Stomach smooth muscle (tissue), 2 donors: Measurements from ENCODE around the gene MAML3.
A peak's percentile ranks its signal among the peaks of the same experiment; 100 is the strongest.

Source experiments
- H3K27ac ChIP-seq: one replicate; pipeline ENCODE4 v1.7.0; 2013; ENCODE audit warnings: mild to moderate bottlenecking, low read length, inconsistent platforms
- H3K27me3 ChIP-seq, 2 donors: one replicate each; pipeline ENCODE4 v1.7.0; 2013; ENCODE audit warnings: low read length in 2 of 2; ENCODE audit not compliant: insufficient read depth in 2 of 2, control insufficient read depth in 1 of 2
- H3K36me3 ChIP-seq, 2 donors: one replicate each; pipeline ENCODE4 v1.7.0; 2013; ENCODE audit warnings: low read length in 2 of 2; ENCODE audit not compliant: control insufficient read depth in 2 of 2, insufficient read depth in 2 of 2
- H3K4me1 ChIP-seq: one replicate; pipeline ENCODE4 v1.7.0; 2013; ENCODE audit warnings: low read length; ENCODE audit not compliant: control insufficient read depth, insufficient read depth
- H3K4me3 ChIP-seq, 2 donors: one replicate each; pipeline ENCODE4 v1.7.0; 2013; ENCODE audit warnings: low read length in 2 of 2
- H3K9ac ChIP-seq, 2 donors: one replicate each; pipeline ENCODE4 v1.7.0; 2013; ENCODE audit warnings: low read length in 2 of 2, mild to moderate bottlenecking in 1 of 2
- H3K9me3 ChIP-seq, 2 donors: one replicate each; pipeline ENCODE4 v1.7.0; 2013; ENCODE audit warnings: low read length in 2 of 2; ENCODE audit not compliant: control insufficient read depth in 2 of 2
- donor health status: healthy.
- donor health status: Pancreatic carcinoma.

The MAML3 gene

DNA sequence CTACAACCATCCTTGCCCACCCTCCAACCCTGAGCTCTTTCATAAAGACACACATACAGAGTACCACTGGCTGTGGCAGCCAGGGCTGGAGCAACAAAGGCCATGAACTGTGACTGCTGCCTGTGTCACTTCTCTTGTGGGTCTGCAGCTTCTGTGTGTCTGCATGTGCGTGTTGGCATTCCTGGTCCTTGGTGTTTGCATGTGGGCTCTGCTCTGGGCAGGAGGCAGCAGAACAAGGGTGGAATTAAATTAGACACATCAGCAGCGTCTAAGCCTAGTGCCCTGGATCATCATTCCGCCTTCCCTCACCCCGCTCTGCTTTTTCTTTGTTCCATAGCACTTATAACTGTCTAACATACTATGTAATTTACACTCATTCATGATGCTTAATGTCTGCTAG lies 330.6 kb downstream of the MAML3 start:
- no peak overlapping the region for H3K27ac ChIP-seq
- no peak overlapping the region for H3K9ac ChIP-seq
- no peaks in the 10 kb centered on the region for H3K9me3 ChIP-seq
- no peaks in the 10 kb centered on the region for H3K4me1 ChIP-seq
- no peaks in the 10 kb centered on the region for H3K36me3 ChIP-seq
- H3K4me3 ChIP-seq: no peak overlapping the region
- H3K27me3 ChIP-seq: no peaks in the 10 kb centered on the region

DNA sequence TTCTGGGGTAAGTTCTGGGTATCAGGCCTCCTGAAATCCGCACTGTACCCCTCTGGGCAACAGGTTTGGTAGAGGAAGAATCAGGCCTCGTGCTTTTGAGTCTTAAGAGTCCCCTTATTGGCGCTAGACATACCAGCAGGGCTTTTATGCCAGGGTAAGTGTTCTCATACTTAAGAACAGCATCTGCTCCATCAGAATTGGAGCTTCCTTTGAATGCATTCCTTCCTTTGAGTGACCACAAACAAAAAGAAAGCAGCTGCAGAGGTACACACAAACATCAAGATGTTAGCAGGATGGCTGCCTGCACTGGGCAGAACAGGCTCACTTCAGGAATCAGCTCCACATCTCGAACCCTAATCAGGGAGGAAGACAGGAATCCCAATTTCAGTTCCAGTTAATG lies 331.6 kb downstream of the MAML3 start:
- no peaks in the 10 kb centered on the region for H3K9me3 ChIP-seq
- no peak overlapping the region for H3K9ac ChIP-seq
- no peaks in the 10 kb centered on the region for H3K36me3 ChIP-seq
- no peaks in the 10 kb centered on the region for H3K27me3 ChIP-seq
- no peaks in the 10 kb centered on the region for H3K4me1 ChIP-seq
- H3K27ac ChIP-seq: no peak overlapping the region
- H3K4me3 ChIP-seq: no peak overlapping the region

DNA sequence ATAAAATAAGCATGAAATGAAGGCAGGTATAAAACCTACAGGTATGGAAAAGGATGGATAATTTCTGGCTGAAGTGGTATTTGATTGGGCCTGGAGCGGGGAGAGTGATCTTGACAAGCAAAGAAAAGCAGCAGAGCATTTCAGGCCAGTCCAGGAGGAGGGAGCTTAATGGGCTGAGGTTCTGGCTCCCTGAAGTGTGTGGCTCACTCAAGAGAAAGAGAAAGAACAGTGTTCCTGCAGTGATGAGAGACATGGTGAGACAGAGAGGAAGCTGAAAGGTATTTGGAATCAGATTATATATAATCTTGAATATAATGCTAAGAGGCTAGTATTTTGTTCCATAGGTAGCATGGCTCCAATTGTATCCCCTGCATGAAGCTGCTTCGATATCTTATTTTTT lies 334.9 kb downstream of the MAML3 start:
- H3K36me3 ChIP-seq: no peaks in the 10 kb centered on the region
- no peaks in the 10 kb centered on the region for H3K9me3 ChIP-seq
- H3K27me3 ChIP-seq: no peaks in the 10 kb centered on the region
- H3K27ac ChIP-seq: no peak overlapping the region
- peaks cover 17% of the 10 kb centered on the region for H3K4me1 ChIP-seq
- no peak overlapping the region for H3K4me3 ChIP-seq
- no peak overlapping the region for H3K9ac ChIP-seq

DNA sequence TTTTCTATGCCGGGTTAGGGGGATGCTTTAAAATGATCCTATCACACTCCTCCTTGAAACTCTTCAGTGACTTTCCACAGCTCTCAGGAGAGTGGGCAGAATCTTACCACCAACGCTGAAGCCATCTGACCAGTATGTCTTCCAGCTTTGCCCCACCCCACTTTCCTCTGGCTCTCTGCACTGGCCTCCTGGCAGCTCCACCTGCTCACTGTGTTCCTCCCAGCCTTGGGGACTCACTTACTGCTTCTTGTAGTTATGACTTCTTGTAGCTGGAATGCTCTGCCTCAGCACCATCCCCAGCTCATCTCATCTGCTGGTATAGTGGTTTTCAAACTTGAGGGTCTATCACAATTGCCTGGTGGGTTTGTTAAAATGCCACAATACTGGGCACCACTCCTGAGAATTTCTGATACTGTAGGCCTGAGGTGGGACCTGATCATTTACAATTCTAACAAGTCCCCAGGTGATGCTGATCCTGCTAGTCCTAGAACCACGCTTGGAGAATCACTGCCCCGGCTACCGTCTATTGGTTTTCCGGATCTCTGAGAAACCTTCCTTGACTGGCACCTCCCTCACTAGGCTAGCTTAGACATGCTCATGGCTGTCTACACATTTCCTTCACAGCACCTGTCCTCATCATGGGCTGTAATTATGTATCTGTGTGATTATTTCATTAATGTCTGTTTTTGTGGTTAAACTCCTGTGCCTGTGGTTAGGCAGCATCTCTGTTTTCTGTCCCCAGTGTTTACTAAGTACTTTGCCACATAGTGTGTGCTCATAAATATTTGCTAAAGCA lies 336.1 kb downstream of the MAML3 start:
- Histone ChIP-seq H3K36me3 (no peaks in the 10 kb centered on the region), H3K9me3 (no peaks in the 10 kb centered on the region), H3K9ac (no peak overlapping the region), H3K4me1 (peaks cover 17% of the 10 kb centered on the region), H3K4me3 (no peak overlapping the region), H3K27ac (peak overlapping the region; percentile 7), H3K27me3 (no peaks in the 10 kb centered on the region)

DNA sequence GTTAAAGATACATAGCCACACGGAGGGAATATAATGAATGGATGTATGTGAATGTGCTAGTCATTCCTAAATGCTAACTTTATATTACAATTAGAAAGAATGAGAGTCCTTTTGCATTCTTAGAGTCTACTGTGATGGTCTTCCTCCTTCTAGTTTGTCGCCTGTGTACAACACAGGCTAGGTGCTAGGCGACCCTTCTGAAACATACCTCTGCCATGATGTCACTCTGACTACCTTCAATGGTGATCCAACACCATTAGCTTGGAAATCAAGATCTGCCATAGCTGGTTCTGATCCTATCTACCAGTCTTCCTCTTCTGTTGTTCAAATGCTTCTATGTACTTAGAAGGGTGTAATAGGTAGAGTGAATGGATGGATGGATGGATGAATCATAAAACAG lies 337.1 kb downstream of the MAML3 start:
- peak overlapping the region in 1 of 2 donors; percentile 79 for H3K4me3 ChIP-seq
- no peaks in the 10 kb centered on the region for H3K36me3 ChIP-seq
- H3K9ac ChIP-seq: no peak overlapping the region
- peaks cover 17% of the 10 kb centered on the region for H3K4me1 ChIP-seq
- H3K9me3 ChIP-seq: no peaks in the 10 kb centered on the region
- no peaks in the 10 kb centered on the region for H3K27me3 ChIP-seq
- peak overlapping the region; percentile 73 for H3K27ac ChIP-seq

DNA sequence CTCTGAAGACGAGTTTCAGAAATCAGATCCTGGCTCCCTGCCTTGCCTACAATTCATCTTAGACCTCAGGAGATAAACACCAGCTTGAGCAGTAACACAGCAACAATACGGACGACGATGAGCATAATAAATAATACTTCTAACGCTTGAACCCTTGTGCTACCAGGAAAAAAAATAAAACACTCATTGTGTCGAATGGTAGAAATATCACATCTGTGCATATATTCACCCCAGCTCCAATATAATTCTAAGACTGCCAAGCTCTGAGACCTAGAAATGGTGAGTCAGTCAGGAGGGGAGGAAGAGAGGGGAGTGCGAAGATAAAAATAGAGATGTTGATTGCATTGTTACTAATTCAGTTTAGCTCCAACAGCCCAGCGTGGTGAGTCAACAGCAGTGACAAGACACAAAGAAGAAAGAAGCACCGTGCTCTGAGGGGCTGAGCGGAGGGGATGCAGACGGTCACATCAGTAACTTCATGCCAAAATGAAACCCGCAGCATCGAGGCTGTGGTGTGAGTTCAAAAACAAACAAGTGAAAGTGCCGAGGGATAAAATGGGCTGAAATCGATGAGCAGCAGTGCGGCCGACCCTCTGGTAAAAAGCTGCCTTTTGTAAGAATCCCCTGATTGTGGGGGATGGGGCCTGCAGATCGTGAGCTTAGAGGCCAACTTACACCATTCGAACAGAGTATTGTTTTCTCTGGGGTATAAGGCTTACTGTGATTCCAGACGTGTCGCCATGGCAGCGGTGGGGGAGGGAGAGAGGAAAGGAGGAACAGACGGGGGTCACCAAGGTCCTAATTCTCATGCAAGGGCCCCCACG lies 338.0 kb downstream of the MAML3 start:
- Histone ChIP-seq H3K9me3 (peaks cover 0 to 2% of the 10 kb centered on the region in 2 donors), H3K27me3 (no peaks in the 10 kb centered on the region), H3K36me3 (no peaks in the 10 kb centered on the region), H3K4me3 (peak overlapping the region; percentile 70 to 79), H3K4me1 (peaks cover 17% of the 10 kb centered on the region), H3K9ac (peak overlapping the region; percentile 62 to 69), H3K27ac (peak overlapping the region; percentile 73)

DNA sequence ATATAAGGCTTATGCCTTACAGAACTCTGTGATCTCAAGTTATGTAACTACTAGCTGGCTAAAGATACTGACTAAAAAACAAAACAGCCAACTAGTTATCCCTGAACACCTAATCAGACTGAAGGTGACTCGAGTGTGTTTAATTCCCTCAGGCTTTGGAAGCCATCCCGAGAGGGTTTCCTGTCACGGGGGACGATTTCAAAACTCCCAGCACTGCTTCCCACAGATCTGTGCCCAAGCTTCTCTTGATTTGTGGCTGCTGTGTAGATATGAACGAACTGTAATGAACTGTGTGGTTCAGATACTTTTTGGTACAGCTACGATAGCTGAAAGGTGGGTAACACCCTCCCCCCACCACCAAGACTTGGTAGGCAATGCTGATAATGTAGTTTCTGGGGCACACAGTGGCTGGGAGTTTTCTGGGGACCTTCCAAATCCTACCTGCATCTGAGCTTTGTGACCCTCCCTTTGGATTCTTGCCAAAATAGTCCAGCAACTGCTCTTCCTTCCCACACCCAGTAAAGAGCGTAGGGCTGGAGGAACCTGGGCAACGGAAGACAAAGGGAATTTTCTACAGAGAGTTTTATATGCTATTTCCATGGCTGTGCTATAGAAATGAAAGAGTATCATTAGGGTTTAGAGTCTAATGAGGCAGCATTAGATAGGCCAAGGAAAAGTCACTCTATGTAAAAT lies 339.5 kb downstream of the MAML3 start:
- H3K27me3 ChIP-seq: no peaks in the 10 kb centered on the region
- H3K9ac ChIP-seq: no peak overlapping the region
- H3K4me3 ChIP-seq: peak overlapping the region in 1 of 2 donors; percentile 22
- peaks cover 19% of the 10 kb centered on the region for H3K4me1 ChIP-seq
- H3K36me3 ChIP-seq: no peaks in the 10 kb centered on the region
- H3K27ac ChIP-seq: peak overlapping the region; percentile 62
- peaks cover 3 to 7% of the 10 kb centered on the region in 2 donors for H3K9me3 ChIP-seq

DNA sequence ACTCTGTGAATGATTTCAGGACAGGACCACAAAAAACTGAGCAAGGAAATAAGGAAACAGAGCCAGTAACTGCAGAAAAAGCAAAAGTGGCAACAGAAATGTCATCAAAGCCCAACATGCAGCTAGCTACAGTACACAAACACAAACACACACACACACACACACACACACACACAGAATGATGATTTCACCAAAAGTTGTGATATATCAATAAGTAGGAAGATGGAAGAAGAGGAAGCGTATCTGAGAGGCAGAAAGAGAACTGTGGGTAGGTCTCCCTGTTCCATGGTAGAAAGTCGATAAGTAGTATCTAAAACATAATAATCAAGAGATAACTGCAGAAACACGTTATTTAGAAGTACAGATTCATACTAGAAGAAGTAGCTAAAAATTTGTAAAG lies 340.1 kb downstream of the MAML3 start:
- Histone ChIP-seq H3K4me3 (no peak overlapping the region), H3K36me3 (no peaks in the 10 kb centered on the region), H3K4me1 (peaks cover 24% of the 10 kb centered on the region), H3K27me3 (no peaks in the 10 kb centered on the region), H3K9ac (no peak overlapping the region), H3K9me3 (peaks cover 3 to 7% of the 10 kb centered on the region in 2 donors), H3K27ac (no peak overlapping the region)

DNA sequence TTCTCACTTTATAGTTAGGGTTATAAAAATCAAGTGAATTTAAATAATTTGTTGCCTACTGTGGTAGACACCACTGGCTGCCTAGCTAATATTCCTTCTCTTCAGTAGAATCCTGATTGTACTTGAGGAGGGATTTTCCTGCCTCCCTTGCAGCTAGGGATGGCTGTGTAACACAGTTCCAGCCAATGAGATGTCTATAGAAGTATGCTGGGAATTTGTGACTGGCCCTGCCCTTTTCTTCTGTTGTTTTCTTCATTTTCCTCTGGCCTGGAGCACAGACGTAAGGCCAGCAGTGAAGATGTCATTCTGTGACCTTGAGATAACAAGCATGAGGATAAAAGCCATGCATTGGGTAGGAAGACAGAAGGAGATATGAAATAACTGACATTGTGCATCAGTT lies 343.3 kb downstream of the MAML3 start:
- H3K4me3 ChIP-seq: no peak overlapping the region
- H3K27ac ChIP-seq: no peak overlapping the region
- H3K36me3 ChIP-seq: no peaks in the 10 kb centered on the region
- no peaks in the 10 kb centered on the region for H3K27me3 ChIP-seq
- no peak overlapping the region for H3K9ac ChIP-seq
- H3K9me3 ChIP-seq: peaks cover 3 to 7% of the 10 kb centered on the region in 2 donors
- peaks cover 23% of the 10 kb centered on the region for H3K4me1 ChIP-seq

DNA sequence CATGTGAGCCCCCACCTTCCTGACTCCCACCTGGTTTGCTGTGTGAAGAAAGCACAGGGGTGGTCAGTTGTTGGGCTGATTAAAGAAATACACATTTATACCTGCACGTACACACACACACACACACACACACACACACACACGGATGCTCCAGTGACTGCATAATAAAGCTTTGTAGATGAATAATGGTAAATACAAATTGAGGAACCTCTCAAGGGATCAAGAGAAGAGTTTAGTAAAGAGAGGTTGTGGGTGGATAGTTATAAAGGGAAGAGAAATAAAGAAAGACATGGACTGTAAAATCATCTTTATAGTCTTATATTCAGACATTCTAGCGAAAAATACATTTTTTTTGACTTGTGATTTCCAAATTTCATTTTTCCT lies 344.2 kb downstream of the MAML3 start:
- Histone ChIP-seq H3K9ac (no peak overlapping the region), H3K4me3 (no peak overlapping the region), H3K4me1 (peaks cover 18% of the 10 kb centered on the region), H3K9me3 (peaks cover 3 to 7% of the 10 kb centered on the region in 2 donors), H3K27me3 (no peaks in the 10 kb centered on the region), H3K27ac (no peak overlapping the region), H3K36me3 (no peaks in the 10 kb centered on the region)
